Neural cell (in vitro differentiated cells): Measurements from ENCODE around the gene TMEM266.

Experiments
- EZH2 ChIP-seq: fragments of 200-600, 300-800 bp; shearing (Covaris generic), sonication (generic); IDR thresholded peaks from 2 replicates; pipeline ENCODE4 v1.6.1; 2014; ENCODE audit warnings: antibody characterized with exemption, low read length, borderline replicate concordance, mild to moderate bottlenecking; ENCODE audit not compliant: insufficient read depth, poor library complexity, severe bottlenecking
- RAD21 ChIP-seq: fragments of 450-650 bp; conservative IDR thresholded peaks from 2 replicates; pipeline ENCODE4 v1.6.1; 2014; ENCODE audit warnings: antibody characterized with exemption, mild to moderate bottlenecking, moderate library complexity
- SMC3 ChIP-seq: fragments of 450-650 bp; conservative IDR thresholded peaks from 2 replicates; pipeline ENCODE4 v1.6.1; 2014; ENCODE audit warnings: antibody characterized with exemption, mild to moderate bottlenecking, moderate library complexity; ENCODE audit not compliant: poor library complexity
- TF ChIP-seq, protein P1 (sequence below): fragments of 450-650 bp; IDR thresholded peaks from 2 replicates; pipeline ENCODE4 v1.5.1; 2014; ENCODE audit warnings: antibody characterized with exemption, mild to moderate bottlenecking, moderate library complexity; ENCODE audit not compliant: poor library complexity, severe bottlenecking

- TF ChIP-seq, protein P1, sequence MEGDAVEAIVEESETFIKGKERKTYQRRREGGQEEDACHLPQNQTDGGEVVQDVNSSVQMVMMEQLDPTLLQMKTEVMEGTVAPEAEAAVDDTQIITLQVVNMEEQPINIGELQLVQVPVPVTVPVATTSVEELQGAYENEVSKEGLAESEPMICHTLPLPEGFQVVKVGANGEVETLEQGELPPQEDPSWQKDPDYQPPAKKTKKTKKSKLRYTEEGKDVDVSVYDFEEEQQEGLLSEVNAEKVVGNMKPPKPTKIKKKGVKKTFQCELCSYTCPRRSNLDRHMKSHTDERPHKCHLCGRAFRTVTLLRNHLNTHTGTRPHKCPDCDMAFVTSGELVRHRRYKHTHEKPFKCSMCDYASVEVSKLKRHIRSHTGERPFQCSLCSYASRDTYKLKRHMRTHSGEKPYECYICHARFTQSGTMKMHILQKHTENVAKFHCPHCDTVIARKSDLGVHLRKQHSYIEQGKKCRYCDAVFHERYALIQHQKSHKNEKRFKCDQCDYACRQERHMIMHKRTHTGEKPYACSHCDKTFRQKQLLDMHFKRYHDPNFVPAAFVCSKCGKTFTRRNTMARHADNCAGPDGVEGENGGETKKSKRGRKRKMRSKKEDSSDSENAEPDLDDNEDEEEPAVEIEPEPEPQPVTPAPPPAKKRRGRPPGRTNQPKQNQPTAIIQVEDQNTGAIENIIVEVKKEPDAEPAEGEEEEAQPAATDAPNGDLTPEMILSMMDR = no peak
- TF ChIP-seq RAD21 (no peak), SMC3 (no peak), EZH2 (no peak)
Observed at GRCh38 chr15:76190070-76190564, 130.3 kb downstream of the TMEM266 start.
